ENCODE measurements around the gene TGFB1. TPM values are rescaled to one million over a fixed set of nuclear protein-coding genes. Genes with fewer than 3 reads are reported as not detected.

The TGFB1 gene
- total and polyA plus RNA-seq, 2 of the 13 experiments (the other 11 are each of a cell fraction or from before 2014, with no cell fraction given) = 4.1 to 5.4 TPM

DNA sequence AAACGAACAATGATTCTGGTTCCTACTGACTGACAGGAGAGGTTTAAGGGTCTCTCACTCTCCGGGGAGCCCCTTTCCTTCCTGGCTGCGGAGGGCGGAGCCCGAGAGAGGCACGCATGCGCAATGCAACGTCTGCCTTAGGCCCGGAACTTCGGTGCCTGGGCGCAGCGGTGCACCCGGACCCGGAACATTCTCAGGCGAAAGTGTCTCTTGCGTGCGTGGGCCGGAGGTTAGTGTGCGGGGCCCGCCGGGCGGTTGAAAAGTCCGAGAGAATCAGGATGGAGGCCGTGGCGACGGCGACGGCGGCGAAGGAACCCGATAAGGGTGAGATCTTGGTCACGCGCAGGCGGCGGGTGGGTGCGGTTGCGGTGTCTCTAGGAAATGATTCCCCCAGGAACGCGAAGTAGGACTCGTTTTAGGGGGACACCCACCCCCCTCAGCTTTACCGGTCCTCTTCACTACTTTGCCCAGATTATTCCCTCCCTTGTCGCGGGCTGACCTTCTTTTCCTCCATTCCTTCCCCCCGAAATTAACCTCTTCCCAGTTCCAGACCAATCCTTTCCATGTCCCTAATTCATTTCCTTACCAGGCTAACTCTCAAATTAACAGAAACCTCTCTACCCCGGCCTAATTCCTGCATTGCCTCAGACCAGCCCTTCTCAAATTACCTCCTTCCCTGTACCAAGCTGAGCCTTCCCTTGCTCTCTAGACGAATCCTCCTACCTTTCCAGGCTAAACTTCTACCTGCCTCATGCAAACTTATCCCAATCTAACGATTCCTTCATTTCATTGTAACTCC is 43.5 kb downstream of the TGFB1 start, which contains the start of gene CCDC97 (continued):
- TF ChIP-seq AGO2 (optimal IDR thresholded peaks at IDR 0.05; ENCODE audit: low read depth, low read length) (peak; percentile 95), TBX3 (IDR thresholded peaks at IDR 0.05; ENCODE audit: borderline replicate concordance) (no peak; the same call in 1 of the 2 replicates), RFXANK (CRISPR knock-in tag; IDR thresholded peaks at IDR 0.05) (no peak), KDM1A (CRISPR knock-in tag; IDR thresholded peaks at IDR 0.05) (no peak)
- TF ChIP-seq, protein P1, sequence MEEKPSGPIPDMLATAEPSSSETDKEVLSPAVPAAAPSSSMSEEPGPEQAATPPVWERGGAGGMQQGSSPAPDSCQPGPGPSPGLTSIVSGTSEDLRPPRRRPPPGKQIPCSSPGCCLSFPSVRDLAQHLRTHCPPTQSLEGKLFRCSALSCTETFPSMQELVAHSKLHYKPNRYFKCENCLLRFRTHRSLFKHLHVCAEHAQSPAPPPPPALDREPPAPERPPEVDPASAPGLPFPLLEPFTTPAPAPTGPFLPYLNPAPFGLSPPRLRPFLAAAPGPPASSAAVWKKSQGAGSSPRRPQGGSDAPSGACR (CRISPR knock-in tag; IDR thresholded peaks at IDR 0.05) = peak; percentile 77
- TF ChIP-seq, protein P2, sequence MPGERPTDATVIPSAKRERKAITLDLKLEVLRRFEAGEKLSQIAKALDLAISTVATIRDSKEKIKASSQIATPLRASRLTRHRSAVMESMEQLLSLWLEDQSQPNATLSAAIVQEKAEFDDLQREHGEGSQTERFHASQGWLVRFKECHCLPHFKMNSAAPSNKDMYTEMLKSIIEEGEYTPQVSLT (CRISPR knock-in tag; IDR thresholded peaks at IDR 0.05; ENCODE audit: borderline replicate concordance, low read depth) = no peak
- TF ChIP-seq, protein P3, sequence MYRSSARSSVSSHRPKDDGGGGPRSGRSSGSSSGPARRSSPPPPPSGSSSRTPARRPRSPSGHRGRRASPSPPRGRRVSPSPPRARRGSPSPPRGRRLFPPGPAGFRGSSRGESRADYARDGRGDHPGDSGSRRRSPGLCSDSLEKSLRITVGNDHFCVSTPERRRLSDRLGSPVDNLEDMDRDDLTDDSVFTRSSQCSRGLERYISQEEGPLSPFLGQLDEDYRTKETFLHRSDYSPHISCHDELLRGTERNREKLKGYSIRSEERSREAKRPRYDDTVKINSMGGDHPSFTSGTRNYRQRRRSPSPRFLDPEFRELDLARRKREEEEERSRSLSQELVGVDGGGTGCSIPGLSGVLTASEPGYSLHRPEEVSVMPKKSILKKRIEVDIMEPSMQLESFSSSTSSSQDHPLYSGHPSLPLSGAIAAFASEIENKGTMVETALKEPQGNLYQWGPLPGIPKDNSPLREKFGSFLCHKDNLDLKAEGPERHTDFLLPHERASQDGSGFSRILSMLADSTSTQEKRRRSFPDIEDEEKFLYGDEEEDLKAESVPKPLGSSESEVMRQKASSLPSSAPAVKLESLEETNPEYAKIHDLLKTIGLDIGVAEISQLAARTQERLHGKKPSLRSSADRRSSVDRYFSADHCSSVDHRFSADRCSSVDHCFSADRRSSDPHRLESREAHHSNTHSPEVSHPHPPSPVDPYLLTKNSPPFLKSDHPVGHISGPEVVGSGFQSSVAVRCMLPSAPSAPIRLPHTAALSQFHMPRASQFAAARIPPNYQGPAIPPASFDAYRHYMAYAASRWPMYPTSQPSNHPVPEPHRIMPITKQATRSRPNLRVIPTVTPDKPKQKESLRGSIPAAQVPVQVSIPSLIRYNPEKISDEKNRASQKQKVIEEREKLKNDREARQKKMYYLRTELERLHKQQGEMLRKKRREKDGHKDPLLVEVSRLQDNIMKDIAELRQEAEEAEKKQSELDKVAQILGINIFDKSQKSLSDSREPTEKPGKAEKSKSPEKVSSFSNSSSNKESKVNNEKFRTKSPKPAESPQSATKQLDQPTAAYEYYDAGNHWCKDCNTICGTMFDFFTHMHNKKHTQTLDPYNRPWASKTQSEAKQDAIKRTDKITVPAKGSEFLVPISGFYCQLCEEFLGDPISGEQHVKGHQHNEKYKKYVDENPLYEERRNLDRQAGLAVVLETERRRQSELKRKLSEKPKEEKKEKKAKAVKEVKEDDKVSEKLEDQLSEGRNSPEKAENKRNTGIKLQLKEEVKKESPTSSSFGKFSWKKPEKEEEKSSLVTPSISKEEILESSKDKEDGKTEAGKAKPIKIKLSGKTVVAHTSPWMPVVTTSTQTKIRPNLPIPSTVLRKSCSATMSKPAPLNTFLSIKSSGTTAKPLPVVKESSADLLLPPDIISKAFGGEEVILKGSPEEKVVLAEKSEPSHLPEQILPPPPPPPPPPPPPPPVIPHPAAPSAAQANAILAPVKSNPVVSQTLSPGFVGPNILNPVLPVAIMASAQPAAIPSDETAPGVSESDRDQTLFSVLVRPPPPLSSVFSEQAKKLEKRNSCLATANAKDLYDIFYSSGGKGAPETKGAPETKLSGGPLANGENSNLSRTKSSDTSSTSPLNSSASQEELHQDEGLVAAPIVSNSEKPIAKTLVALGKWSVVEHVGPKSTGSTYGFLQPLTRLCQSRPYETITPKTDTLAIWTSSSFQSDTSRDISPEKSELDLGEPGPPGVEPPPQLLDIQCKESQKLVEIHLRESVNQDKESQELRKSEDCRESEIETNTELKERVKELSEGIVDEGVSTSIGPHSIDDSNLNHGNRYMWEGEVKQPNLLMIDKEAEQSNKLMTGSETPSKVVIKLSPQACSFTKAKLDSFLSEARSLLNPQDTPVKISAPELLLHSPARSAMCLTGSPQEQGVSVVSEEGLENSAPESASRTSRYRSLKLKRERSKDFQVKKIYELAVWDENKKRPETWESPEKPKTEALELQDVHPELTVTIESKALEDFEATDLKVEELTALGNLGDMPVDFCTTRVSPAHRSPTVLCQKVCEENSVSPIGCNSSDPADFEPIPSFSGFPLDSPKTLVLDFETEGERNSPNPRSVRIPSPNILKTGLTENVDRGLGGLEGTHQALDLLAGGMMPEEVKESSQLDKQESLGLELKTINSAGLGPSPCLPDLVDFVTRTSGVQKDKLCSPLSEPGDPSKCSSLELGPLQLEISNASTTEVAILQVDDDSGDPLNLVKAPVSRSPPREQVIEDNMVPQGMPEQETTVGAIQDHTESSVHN (CRISPR knock-in tag; IDR thresholded peaks at IDR 0.05) = 0 out of 2 replicates have a peak, but pooled peaks have one; percentile 56
- TF ChIP-seq, protein P4, sequence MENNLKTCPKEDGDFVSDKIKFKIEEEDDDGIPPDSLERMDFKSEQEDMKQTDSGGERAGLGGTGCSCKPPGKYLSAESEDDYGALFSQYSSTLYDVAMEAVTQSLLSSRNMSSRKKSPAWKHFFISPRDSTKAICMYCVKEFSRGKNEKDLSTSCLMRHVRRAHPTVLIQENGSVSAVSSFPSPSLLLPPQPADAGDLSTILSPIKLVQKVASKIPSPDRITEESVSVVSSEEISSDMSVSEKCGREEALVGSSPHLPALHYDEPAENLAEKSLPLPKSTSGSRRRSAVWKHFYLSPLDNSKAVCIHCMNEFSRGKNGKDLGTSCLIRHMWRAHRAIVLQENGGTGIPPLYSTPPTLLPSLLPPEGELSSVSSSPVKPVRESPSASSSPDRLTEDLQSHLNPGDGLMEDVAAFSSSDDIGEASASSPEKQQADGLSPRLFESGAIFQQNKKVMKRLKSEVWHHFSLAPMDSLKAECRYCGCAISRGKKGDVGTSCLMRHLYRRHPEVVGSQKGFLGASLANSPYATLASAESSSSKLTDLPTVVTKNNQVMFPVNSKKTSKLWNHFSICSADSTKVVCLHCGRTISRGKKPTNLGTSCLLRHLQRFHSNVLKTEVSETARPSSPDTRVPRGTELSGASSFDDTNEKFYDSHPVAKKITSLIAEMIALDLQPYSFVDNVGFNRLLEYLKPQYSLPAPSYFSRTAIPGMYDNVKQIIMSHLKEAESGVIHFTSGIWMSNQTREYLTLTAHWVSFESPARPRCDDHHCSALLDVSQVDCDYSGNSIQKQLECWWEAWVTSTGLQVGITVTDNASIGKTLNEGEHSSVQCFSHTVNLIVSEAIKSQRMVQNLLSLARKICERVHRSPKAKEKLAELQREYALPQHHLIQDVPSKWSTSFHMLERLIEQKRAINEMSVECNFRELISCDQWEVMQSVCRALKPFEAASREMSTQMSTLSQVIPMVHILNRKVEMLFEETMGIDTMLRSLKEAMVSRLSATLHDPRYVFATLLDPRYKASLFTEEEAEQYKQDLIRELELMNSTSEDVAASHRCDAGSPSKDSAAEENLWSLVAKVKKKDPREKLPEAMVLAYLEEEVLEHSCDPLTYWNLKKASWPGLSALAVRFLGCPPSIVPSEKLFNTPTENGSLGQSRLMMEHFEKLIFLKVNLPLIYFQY (CRISPR knock-in tag; IDR thresholded peaks at IDR 0.05; ENCODE audit: borderline replicate concordance) = peak; percentile 77

Measured in HepG2 (cell line).